CMK (cell line): ENCODE results near the gene SLC7A4.
"Not testable (repeated sequence)": the region's sequence is repeated elsewhere in the genome, so short reads cannot be mapped to it uniquely, and the experiment has no call there.

Experiments used
- DNase-seq: peaks from one replicate; pipeline ENCODE4 v3.0.0-alpha.2; 2010; ENCODE audit warnings: low read depth

The SLC7A4 gene

DNA sequence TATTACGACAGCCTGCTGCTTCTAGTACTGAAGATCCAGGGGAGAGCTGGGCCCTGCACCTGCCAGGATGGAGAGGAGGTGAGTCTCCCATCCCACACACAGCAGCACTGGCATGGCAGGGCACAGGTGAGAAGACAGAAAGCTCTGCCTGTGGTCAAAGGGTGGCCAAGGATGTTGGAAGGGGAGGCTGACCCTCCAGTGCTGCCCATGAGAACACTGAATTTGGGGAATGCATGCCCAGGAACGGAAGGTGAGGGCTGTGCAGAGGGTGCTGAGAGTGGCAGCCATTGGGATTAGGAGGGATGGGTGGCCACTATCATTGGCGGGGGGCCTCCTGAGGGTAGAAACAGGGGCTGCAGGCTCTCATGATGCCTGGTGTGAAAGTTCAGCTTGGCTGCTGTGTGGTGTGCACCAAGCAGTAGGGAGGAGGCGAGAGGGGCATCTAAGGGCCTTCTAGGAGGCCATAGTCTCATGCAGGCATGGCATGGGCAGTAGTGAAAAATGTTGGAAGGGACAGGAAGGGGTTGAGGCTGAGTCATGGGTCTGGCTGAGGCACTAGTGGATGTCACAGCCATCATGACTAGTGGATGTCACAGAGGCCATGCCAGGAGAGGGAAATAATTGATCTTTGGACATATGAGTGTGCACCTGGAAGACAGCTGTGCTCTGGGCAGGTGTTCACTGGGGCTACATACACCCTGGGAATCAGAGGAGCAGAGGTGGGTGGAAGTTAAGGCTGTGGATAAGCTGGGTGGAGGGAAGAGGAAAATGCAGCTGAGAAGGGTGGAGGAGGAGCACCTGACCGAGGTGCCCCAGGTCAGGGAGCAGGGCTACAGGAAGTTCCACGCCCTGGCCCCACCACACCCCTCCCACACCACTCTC, 10.9 kb upstream of the SLC7A4 start:
- DNase-seq: no peak

DNA sequence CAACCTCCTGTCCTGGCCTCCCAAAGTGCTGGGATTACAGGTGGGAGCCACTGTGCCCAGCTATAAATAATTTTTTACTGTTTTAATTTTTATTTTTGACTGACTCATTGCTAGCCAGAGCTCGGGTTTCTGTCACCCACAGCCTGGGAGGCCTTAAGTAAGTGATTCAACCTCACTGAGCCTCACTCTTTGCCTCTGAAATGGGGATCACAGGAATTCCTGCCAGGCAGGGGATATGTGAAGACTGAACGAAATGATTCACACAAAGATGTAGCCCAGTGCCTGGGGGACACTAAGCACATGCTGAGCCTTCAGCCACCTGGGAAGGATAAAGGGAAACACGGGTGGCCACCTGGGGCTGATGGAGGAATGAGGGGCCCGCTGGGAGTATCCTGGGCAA, 9.6 kb upstream of the SLC7A4 start:
- DNase-seq: no peak

DNA sequence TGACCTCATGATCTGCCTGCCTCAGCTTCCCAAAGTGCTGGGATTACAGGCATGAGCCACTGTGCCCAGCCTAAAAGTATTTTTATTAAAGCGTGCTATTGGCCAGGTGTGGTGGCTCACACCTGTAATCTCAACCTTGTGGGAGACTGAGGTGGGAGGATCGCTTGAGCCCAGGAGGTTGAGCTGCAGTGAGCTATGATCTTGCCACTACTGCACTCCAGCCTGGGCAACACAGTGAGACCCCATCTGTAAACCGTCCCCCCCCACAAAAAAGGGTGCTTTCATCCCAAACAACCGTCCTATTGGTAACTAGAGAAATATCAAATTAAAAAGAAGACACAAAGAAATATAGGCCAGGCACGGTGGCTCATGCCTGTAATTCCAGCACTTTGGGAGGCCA, 6.8 kb upstream of the SLC7A4 start:
- not testable (repeated sequence) for DNase-seq

DNA sequence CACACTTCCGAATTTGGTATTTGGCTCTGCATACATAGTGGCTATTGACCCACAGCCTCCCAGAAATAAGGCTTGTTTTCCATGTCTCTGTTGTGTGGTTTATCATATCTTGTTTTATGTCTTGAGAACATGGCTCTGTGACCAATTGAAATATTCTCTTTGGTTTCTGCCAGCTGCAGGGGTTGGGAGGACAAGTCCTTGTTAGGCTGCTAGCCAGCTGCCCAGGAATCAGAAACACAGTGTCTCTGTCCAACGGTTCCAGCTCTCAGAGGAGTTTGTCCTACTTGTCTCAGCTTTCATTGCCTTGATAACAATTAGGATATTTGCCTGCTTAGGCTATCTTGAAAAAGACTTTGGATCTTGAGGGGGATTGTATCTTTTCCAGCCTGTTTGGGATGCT, 6.0 kb upstream of the SLC7A4 start:
- DNase-seq: no peak

DNA sequence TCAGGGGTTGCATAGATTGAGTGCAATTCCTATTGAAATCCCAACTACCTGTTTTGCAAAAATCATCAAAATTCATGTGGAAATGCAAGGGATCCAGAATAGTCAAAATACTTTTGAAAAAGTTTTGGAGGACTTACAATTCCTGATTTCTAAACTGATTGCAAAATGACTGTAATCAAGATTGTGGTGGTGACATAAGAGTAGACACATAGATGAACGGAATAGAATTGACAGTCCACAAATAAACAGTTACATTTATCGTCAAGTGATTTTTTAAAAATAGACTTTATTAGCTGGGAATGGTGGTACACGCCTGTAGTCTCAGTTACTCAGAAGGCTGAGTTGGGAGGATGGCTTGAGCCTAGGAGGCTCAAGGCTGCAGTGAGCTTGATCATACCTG, 2.6 kb upstream of the SLC7A4 start:
- DNase-seq: no peak

DNA sequence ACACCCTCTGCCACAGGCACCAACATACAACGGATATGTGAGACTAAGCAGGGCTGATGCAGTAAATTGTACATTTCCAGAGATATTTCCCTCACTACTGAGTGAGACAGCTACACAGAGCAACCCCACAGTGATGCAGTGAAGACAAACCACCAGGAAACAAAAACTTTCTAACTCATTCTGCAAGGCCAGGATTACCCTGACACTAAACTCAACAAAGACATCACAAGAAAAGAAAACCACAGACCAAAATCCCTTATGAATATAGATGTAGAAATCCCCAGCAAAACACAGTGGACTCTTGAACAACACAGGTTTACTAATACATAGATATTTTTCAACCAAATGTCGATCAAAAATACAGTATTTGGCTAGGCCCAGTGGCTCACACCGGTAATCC, 1.5 kb upstream of the SLC7A4 start:
- no peak for DNase-seq

DNA sequence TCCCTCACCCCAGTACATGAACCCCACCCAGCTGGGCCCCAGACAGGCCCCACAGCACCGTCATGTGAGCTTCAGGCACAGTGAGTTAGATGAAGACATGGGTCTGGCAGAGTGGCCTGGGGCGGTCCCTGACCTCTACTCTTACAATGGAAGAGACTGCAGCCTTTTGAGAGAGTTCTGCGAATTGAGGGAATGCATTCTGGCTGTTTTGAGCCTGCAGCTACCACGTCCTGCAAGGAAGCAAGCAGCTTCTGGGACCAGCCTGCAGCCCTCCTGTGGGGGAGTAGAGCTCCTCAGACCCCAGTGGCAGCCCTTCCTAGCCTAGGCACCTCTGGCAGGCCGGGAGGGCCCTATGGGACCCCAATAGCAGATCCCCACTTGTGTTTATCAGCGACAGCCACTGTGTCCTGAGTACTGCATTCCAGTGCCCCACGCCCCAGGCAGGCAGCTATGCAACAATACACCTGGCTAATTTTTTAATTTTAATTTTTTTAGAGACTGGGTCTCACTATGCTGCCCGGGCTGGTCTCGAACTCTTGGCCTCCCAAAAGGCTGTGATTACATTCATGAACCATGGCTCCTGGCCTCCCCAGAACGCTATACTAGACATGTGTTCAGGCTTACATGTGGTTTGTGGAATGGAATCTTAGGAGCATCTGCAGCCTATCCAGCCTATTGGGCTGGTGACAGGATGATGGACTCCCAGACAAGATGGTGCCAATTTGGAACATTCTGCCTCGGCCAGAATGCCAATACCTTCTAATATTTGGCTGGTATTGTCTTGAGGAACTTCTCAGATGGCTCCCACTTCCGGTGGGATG, 717 bp upstream of the SLC7A4 start:
- DNase-seq: no peak

DNA sequence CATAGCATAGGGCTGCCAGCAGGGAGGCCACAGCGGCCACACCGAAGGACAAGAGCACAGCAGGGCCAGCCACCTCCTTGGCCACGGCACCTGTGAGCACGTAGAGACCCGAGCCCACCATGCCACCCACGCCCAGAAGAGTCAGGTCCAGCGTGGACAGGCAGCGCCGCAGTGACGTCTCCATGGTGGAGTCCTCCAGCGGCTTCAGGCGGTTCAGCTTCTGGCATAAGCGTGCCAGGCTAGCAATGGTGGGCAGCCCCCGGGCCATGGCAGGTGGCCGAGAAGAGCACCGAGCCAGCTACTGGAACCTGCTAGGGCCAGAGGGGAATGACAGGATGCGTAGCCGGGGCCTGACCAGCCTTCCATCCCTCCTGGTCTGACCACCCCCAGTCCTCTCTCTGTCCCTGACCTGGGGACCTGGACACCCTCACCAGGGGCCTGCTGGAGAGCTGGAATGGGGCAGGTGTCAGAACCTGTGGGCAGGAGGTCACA, 770 bp downstream of the SLC7A4 start:
- no peak for DNase-seq

DNA sequence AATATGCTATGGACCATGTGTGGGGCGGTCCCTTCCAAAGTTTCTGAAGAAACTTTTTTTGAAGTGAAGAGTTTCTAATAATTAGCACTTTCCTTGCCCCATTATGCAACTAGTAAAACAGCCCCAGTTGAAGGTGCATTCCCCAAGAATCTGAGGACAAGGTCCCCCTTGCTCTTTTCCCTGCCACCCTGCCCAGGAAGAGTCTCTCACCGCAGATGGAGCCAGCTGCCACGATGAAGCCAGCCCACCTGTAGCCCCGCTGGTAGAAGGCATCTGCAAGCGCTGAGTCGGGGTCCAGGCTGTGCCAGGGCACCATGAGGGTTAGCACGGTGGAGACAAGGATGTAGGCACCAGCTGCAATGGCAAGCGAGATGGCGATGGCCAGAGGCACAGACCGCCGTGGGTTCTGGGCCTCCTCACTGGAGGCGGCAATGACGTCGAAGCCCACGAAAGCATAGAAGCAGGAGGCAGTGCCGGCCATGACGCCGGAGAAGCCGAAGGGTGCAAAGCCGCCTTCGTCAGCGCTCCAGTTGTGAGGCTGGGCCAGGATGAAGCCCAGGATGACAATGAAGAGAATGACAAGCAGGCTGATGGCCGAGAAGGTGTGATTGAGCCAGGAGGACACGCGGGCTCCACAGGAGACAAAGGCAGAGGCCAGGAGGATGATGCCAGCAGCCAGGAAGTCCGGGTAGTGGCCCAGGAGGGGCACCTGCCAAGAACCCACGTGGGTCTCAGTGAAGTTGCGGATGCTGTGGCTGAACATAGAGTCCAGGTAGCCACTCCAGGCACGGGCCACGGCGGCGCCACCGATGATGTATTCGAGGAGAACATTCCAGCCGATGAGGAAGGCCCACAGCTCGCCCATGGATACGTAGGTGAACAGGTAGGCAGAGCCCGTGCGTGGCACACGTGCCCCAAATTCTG, 1.5 kb downstream of the SLC7A4 start:
- DNase-seq: no peak

DNA sequence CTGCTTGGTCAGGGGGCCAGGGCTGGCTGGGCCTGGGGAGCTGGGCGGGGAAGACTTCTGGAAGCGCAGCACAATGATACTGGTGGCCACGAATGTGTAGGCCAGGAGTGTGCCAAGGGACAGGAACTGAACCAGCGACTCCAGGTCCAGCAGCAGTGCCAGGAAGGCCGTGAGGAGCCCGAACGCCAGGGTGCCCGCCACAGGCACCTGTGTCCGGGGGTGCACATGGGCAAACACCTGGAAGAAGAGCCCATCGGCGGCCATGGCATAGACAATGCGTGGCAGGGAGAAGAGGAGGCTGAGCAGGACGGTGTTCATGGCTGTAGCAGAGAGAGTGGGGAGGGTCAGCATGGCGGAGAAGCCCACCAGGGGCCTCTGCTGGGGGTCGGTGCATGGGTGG, 2.3 kb downstream of the SLC7A4 start:
- DNase-seq: no peak

DNA sequence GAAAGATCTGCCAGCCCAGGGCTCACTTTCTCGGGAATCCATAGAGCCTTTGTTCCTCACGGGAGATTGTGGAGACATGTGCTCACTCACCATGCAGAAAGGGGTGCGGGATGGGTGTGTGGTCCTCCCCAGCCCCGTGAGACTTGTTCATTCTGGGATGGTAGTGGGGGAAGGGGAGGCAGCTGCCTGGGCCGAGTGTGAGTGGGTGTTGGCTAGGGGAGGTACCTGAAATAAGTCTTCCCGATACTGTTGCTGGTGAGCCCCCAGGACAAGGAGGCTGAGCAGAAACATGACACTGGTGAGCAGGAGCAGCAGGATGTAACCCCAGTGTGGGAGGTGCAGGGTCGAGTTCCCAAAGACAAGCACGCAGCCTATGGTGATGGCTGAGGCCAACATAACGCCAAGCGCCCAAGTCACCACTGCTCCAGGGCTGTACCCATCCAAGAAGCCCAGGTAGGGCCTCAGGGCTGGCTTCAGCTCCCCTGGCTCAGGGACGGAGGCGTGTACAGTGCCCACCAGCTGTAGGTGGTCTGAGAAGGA, 2.8 kb downstream of the SLC7A4 start:
- no peak for DNase-seq

DNA sequence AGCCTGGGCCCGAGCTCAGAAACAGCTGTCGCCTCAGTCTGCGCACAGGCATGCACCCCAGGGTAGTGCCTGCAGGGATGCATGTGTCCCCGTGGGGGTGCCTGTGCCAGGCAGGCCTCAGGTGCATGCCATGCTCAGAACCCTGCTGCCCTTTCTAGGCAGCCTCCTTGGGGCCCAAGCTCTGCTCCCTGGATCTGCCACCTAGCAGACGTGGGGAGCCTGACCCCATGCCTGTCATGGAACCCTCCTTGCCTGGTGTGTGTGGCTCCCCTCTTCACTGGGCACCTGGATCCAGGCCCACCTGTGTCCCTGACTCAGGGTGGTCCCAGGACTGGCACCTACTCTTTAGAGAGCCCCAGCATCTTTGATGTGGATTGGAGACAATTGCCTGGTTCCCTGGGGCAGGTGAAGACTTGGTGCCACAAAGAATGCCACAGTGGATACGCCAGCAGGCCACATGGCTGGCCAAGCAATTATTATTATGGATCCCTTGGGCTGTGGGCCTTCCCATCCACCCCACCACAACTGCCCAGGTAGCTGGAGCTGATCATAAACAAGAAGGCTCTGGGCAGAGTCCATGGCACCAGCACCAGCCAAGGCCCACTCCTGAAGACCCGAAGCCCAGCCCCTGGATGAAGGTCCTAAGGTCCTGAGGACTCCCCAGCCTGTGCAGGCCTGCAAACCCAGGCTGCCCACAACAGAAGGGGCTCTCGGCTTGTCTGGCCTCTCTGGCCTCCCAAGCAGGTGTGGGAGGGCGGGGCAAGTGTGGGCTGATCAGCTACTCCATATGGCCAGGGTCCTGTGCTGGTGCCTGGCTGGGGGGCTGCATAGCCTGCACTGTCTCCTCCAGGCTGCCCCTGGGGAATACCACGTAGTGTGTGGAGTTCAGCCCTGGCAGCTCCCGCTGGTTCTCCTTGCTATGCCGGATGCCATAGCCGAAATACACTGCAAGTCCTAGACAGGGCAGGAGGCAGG, 3.8 kb downstream of the SLC7A4 start:
- DNase-seq: no peak

DNA sequence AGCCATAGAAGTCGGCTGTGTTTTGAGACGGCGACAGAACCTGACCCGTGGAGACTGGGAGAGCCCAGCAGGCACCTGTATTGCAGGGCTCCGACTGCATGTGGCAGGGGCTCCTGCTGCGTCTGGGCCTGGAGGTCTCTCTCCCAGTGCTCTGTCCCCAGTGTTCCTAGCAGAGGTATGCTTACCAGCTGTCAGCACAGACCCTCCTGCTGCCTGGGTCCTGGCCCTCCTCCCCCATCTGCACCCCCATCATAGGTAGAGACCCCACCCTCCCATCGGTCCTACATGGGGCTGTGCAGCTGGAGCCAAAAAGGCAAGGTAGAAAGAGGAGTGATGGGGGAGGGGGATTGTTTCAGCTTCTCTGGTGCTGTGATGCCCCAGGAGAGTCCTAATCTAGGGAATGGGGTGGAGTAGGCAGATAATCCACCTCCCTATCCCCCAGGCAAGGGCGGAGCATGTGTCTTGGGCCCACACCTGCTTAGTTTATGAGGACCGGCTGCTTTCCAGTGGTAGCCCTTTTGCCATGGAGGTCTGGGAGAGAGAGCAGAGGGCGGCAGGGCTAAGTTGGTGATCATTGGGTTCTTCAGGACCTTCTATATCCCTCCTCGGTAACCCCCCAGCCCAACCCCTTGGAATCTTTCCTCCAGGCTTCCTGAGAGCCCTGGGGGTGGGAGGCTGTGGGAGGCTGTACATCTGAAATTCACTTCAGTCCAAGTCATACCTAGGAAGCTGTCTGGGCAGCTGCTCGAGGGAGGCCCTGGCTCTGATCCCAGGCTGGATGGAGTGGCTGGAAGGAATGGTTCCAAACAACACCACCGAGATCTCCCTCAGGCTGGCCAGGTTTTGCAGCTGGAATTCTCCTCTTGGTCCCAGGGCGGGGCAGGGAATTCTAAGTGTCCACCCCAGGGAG, 5.3 kb downstream of the SLC7A4 start:
- no peak for DNase-seq

DNA sequence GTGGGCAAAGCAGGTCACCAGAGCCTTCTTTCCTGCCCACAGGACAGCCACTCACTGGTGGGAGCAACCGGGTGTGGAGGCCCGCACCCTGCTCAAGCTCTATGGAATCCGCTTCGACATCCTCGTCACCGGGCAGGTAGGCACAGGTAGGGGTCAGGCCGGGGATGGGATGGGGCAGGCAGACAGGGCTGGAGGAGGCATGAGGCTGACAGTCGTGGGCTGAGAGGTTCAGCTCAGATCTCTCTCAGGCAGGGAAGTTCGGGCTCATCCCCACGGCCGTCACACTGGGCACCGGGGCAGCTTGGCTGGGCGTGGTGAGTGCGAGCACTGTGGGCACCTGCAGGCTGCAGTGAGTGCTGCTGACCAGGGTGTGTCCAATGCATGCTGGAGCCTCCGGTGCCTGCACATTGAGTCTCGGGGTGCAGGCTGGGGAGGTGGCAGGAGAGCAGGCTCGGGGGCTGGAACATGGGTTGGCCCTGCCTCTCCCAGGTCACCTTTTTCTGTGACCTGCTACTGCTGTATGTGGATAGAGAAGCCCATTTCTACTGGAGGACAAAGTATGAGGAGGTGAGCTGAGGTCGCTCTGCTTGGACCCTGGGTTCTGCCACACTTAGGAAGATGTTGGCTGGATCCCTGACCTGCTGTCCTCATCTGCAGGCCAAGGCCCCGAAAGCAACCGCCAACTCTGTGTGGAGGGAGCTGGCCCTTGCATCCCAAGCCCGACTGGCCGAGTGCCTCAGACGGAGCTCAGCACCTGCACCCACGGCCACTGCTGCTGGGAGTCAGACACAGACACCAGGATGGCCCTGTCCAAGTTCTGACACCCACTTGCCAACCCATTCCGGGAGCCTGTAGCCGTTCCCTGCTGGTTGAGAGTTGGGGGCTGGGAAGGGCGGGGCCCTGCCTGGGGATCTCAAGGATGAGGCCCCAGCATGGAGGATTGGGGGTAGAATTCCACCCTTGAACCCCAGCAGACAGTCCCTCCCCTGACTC, 6.3 kb downstream of the SLC7A4 start:
- no peak for DNase-seq

DNA sequence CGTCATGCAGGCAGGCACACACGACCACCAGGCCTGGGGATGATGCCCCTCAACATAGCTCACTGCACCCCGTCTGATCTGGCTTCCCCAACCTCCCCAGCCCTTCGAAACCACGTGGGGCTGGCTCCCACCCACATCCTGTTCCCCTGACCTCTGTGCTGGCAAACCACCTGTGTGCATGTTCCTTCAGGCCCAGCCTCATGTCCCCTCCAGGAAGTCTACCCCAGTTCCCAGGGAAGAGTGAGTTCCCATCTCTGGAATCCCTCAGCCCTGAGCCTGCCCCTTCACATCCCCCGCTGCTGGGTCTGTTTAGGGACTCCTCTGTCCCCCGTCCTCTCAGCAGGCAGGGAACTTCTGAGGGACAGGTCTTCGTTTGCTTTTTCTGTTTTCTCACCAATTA, 7.1 kb downstream of the SLC7A4 start:
- no peak for DNase-seq

DNA sequence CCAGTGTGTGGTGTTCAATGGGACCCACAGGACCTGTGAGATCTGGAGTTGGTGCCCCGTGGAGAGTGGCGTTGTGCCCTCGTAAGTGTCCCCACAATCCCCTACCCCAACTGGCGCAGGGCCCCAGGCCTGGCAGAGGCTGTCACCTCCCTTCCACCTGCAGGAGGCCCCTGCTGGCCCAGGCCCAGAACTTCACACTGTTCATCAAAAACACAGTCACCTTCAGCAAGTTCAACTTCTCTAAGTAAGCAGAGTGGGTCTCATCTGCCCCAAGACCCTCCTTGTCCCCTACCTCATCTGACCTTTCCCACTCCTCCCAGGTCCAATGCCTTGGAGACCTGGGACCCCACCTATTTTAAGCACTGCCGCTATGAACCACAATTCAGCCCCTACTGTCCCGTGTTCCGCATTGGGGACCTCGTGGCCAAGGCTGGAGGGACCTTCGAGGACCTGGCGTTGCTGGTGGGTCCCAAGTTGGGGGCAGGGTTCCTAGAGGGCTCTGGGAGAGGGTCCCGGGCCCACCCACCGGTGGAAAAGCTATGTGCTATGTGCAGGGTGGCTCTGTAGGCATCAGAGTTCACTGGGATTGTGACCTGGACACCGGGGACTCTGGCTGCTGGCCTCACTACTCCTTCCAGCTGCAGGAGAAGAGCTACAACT, 9.3 kb downstream of the SLC7A4 start:
- DNase-seq: no peak

DNA sequence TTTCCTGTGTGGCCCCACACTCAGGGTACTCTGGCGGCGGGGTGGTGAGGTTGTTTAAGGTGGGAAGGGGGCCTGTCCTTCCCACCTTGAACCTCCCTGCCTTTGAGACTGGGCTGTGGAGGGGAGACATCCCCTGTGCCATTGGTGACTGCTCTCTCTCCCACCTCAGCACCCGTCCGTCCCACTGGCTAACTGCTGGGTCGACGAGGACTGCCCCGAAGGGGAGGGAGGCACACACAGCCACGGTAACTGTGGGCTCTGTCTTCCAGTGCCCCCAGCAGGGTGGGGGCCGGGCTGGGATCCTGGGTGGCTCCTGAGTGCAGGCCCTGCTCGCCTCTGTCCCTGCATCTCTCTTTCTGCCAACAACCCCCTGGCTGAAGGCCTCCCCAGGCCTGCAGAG, 9.9 kb downstream of the SLC7A4 start:
- no peak for DNase-seq
